Suprapubic skin (tissue), 4 donors: ENCODE measurements around the gene PTPRN2. TPM values are rescaled to one million over a fixed set of nuclear protein-coding genes. Genes with fewer than 3 reads are reported as not detected.

Experiments
- DNase-seq, 2 donors: peaks; one replicate each; pipeline ENCODE4 v3.0.0-alpha.2; 2019; ENCODE audit warnings: low spot score in 2 of 2
- H3K27ac ChIP-seq: fragments of 200-600 bp; sonication (generic); one replicate; pipeline ENCODE4 v1.5.1; 2019
- H3K27me3 ChIP-seq: fragments of 200-600 bp; sonication (generic); one replicate; pipeline ENCODE4 v1.5.1; 2019
- H3K36me3 ChIP-seq: fragments of 200-600 bp; sonication (generic); one replicate; pipeline ENCODE4 v1.5.1; 2019
- H3K4me1 ChIP-seq: fragments of 200-600 bp; sonication (generic); one replicate; pipeline ENCODE4 v1.5.1; 2019
- H3K4me3 ChIP-seq: fragments of 200-600 bp; sonication (generic); one replicate; pipeline ENCODE4 v1.5.1; 2019; ENCODE audit warnings: mild to moderate bottlenecking
- H3K9me3 ChIP-seq: fragments of 200-600 bp; sonication (generic); one replicate; pipeline ENCODE4 v1.5.1; 2019
- CTCF ChIP-seq, 2 donors: fragments of 200-600 bp in 1 of 2; fragments of 450-650 bp in 1 of 2; sonication (generic) in 1 of 2; IDR thresholded peaks; one replicate each; pipeline ENCODE4 v1.5.1; 2016 to 2019; ENCODE audit warnings: antibody characterized with exemption in 2 of 2, mild to moderate bottlenecking in 1 of 2, moderate library complexity in 1 of 2
- EP300 ChIP-seq: sonication (generic); formaldehyde crosslinking; IDR thresholded peaks from one replicate; pipeline ENCODE4 v1.6.1; 2017; ENCODE audit warnings: antibody characterized with exemption
- POLR2A ChIP-seq, 2 donors: fragments of 450-650 bp; IDR thresholded peaks; one replicate each; pipeline ENCODE4 v1.6.1; 2017; ENCODE audit warnings: antibody characterized with exemption in 2 of 2, mild to moderate bottlenecking in 2 of 2, moderate library complexity in 2 of 2
- POLR2AphosphoS5 ChIP-seq, 3 donors: sonication (generic); formaldehyde crosslinking; IDR thresholded peaks; one replicate each; pipeline ENCODE4 v1.6.1; 2017; ENCODE audit warnings: antibody characterized with exemption in 3 of 3
- WGBS: methylation state at CpG from one replicate; pipeline ENCODE4 v1.1.5; 2018; 5-methylcytosine and 5-hydroxymethylcytosine counted together
- total RNA-seq, 4 donors: library from RNA; depleted of rRNA; stranded (reverse); fragments of >200 nt; gene quantifications; one replicate each; pipeline ENCODE4 v1.1.0, GENCODE V29; 2016

Gene PTPRN2
- total RNA-seq, 4 donors from 2014 or later: 0.23 to 1.8 (median 1.3) TPM

DNA sequence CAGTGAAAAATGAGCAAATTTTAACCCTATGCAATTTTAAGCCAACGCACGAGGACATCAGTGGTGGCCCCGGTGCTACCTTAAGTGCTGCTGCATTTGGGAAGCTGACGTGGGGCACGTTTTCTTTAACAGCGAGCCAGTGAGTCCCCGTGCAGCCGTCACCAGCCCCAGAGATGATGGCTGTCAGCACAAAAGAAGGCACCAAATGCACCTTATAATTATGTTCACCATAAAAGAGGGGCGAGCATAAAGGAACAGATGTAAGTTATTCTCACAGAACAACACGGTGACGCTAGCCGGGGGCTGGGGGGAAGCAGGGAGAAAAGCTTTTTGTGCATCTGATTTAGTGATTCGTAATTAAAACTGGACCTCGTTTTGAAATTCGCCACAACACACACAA lies 990.7 kb downstream of the PTPRN2 start:
- WGBS: 58% methylated on average over 15 of the region's 15 CpGs
- H3K36me3 ChIP-seq: no peaks in the 10 kb centered on the region
- no peak overlapping the region for H3K27ac ChIP-seq
- peaks cover 3% of the 10 kb centered on the region for H3K27me3 ChIP-seq
- TF ChIP-seq CTCF (IDR thresholded peaks at IDR 0.05): no peak
- TF ChIP-seq POLR2A (IDR thresholded peaks at IDR 0.05): no peak
- no peak for TF ChIP-seq EP300
- no peak for TF ChIP-seq POLR2AphosphoS5 (IDR thresholded peaks at IDR 0.05)
- H3K4me3 ChIP-seq: no peak overlapping the region
- no peaks in the 10 kb centered on the region for H3K9me3 ChIP-seq
- H3K4me1 ChIP-seq: no peaks in the 10 kb centered on the region
- DNase-seq: no peak

GRCh38 chr7:157596471-157596870 lies 991.2 kb downstream of the PTPRN2 start:
- H3K27me3 ChIP-seq: peaks cover 3% of the 10 kb centered on the region
- WGBS: 86% methylated on average over 11 of the region's 11 CpGs
- no peaks in the 10 kb centered on the region for H3K36me3 ChIP-seq
- no peaks in the 10 kb centered on the region for H3K9me3 ChIP-seq
- no peak for TF ChIP-seq EP300
- TF ChIP-seq POLR2A (IDR thresholded peaks at IDR 0.05): no peak
- TF ChIP-seq CTCF (IDR thresholded peaks at IDR 0.05): no peak
- TF ChIP-seq POLR2AphosphoS5 (IDR thresholded peaks at IDR 0.05): no peak
- no peak overlapping the region for H3K4me3 ChIP-seq
- no peak overlapping the region for H3K27ac ChIP-seq
- no peak for DNase-seq
- no peaks in the 10 kb centered on the region for H3K4me1 ChIP-seq

DNA sequence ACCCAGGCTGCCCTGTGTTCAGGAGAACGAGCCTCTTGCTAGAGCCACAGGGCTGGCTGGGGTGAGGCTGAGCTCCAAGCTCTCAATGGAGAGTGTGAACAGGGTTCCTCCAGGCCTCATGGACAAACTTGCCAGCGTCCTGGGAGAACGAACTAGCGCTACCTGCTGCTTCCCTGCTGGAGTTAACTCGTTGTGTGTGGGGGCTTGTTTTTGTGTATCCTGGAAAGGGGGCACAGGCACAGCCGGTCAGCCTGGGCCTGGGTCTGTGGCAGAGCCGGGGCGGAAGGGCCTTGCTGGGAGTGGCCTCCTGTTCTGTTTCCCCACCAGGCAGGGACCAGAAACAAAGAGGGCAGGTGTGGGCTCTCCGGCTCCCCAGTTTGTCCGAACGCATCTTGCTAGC lies 991.6 kb downstream of the PTPRN2 start:
- no peak for DNase-seq
- Histone ChIP-seq H3K36me3 (no peaks in the 10 kb centered on the region), H3K4me3 (no peak overlapping the region), H3K27me3 (peaks cover 3% of the 10 kb centered on the region), H3K27ac (no peak overlapping the region), H3K9me3 (no peaks in the 10 kb centered on the region), H3K4me1 (no peaks in the 10 kb centered on the region)
- TF ChIP-seq CTCF (IDR thresholded peaks at IDR 0.05): no peak
- TF ChIP-seq EP300: no peak
- no peak for TF ChIP-seq POLR2AphosphoS5 (IDR thresholded peaks at IDR 0.05)
- TF ChIP-seq POLR2A (IDR thresholded peaks at IDR 0.05): no peak
- WGBS: 86% methylated on average over 10 of the region's 11 CpGs

- Histone ChIP-seq H3K4me1 (no peaks in the 10 kb centered on the region), H3K4me3 (no peak overlapping the region), H3K27ac (no peak overlapping the region), H3K27me3 (peaks cover 3% of the 10 kb centered on the region), H3K36me3 (no peaks in the 10 kb centered on the region), H3K9me3 (no peaks in the 10 kb centered on the region)
- no peak for DNase-seq
- 82% methylated on average over 19 of the region's 20 CpGs for WGBS
- TF ChIP-seq POLR2AphosphoS5 (IDR thresholded peaks at IDR 0.05): no peak
- TF ChIP-seq POLR2A (IDR thresholded peaks at IDR 0.05): no peak
- no peak for TF ChIP-seq CTCF (IDR thresholded peaks at IDR 0.05)
- TF ChIP-seq EP300: no peak
These were observed 992.4 kb downstream of the PTPRN2 start for GRCh38 chr7:157595086-157595855.

GRCh38 chr7:157594306-157594705 lies 993.3 kb downstream of the PTPRN2 start:
- no peaks in the 10 kb centered on the region for H3K36me3 ChIP-seq
- H3K27me3 ChIP-seq: peaks cover 3% of the 10 kb centered on the region
- H3K4me3 ChIP-seq: no peak overlapping the region
- DNase-seq: no peak
- H3K9me3 ChIP-seq: no peaks in the 10 kb centered on the region
- H3K4me1 ChIP-seq: no peaks in the 10 kb centered on the region
- TF ChIP-seq CTCF (IDR thresholded peaks at IDR 0.05): no peak
- TF ChIP-seq EP300: no peak
- no peak for TF ChIP-seq POLR2A (IDR thresholded peaks at IDR 0.05)
- no peak for TF ChIP-seq POLR2AphosphoS5 (IDR thresholded peaks at IDR 0.05)
- 86% methylated on average over 22 of the region's 26 CpGs for WGBS
- no peak overlapping the region for H3K27ac ChIP-seq
